Cardiac septum (tissue), 1 donor: ENCODE results near the gene SLC7A8. TPM values are rescaled to one million over a fixed set of nuclear protein-coding genes. Genes with fewer than 3 reads are reported as not detected.

Experiments used
- DNase-seq: peaks from one replicate; pipeline ENCODE4 v3.0.0-alpha.2; 2020; ENCODE audit warnings: low spot score
- intact Hi-C: fragments of 100-400 bp; cut with DNase I; formaldehyde crosslinking; loops from one replicate; pipeline ENCODE4 v1.14.0; 2022
- total RNA-seq: library from RNA; stranded (reverse); fragmentation: NEBNext Ultra II Directional; extraction: Animal tissue kit (Norgen Biotek cat#: 25700); gene quantifications from one replicate; pipeline ENCODE4 v1.2.1, GENCODE V29; 2021
- donor health status: DM: no; HTN: no; CAD: no.

SLC7A8 gene
- total RNA-seq, 1 donor from 2014 or later: 4.4 TPM

DNA sequence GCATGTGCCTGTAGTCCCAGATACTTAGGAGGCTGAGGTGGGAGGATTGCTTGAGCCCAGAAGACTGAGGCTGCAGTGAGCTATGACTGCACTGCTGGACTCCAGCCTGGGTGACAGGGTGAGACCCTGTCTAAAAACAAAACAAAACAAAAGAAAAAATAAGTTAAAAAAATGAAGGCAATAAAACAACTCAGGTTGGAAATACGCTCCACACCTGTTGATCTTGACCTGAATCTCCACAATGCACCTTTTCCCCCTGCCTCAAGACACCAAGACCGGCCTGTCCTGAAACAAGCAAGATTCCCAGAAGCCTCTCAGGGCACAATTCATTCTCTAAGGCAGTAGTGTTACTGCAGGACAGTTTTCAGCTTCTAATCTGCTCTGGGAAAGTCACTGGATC is 43.6 kb downstream of the SLC7A8 start:
- no peak for DNase-seq
- intact Hi-C loops: no loop called here

DNA sequence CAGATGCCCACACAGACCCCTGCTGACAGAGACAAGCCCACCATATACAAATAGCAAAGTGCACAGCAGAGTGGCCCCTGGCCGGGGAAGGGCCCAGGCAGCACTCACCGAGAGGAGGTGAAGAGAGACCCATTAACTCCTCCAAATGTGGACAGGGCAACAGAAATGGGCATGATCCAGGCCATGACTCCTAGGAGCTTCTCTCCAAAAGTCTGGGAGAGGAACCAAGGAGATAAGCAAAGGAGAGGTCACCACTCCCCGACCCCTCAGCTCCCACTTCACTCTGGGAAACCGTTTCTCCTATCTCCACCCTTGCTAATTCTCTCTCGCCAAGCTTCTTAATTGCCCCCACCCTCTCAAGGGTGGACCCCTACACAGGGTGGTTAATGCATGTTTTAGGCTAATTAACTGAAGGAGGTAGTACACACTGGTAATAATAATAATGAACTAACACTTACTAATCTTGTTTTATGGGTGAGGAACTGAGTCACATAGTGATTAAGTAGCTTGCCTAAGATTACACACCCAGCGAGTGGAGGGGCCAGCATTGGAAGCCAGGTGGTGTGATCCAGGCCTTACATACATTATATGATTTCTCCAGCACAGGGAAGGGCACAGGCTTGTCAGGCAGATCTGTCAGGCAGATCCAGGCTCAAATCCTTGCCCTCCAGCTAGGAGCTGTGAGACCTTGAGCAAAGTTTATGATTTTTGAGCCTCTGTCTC is 45.5 kb downstream of the SLC7A8 start:
- no peak for DNase-seq

DNA sequence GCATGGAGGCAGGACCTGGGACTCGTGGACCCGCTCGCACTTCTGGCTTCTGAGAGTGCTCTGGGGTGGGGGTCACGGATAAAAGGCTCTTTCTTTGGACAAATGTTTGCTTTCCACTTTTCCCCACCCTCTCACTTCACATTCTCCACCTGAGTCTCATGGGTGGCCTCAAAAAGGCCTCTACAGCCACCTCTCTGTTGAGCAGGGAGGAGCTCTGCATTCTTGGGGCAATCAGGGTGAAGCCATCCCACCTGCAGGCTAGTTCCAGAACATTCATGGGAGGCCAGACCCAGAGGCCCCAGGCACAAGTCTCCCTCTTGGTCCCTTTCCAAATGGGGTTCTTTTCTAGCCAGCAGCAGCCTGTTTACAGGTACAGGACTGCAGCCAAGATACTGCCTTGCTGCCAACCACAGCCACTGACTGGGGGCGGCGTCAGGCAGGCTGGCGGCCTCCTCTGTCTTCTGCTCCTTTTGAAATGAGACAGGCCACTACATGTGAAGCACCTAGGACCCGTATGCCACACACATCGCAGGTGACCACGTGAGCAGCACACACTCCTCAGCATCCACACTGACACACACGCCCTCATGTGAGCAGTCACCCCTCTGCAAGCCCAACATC is 46.2 kb downstream of the SLC7A8 start:
- no peak for DNase-seq

More for the DNA sequence above, 45.5 kb downstream of the SLC7A8 start:
- intact Hi-C loops: no loop called here

DNA sequence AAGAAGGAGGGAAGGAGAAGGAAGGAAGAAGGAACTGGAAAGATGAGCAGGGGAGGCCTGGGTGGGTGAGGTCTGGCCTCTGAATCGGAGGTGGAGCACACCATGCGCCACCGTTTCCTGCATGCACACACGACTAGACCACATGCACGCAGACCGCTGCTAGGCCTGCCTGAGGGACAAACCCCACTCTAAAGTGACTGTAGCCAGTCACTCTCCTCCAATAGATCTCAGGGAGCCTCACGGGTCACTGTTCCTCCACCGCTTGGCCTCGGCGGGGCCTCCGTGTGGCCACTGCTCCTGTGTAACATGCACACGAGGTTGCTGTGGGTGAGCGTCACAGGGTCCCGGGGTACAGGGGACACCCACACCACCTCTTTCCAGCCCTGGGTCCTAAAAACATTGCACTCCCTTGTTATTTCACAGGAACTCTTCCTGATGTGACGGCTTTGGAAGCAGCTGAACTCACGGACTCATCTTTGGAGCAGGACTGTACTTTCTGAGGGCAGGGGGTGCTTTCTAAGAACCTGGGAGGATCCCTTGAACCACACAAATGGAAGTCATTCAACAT is 46.8 kb downstream of the SLC7A8 start:
- intact Hi-C loops: no loop called here

More for the DNA sequence above, 46.2 kb downstream of the SLC7A8 start:
- intact Hi-C loops: no loop called here

DNA sequence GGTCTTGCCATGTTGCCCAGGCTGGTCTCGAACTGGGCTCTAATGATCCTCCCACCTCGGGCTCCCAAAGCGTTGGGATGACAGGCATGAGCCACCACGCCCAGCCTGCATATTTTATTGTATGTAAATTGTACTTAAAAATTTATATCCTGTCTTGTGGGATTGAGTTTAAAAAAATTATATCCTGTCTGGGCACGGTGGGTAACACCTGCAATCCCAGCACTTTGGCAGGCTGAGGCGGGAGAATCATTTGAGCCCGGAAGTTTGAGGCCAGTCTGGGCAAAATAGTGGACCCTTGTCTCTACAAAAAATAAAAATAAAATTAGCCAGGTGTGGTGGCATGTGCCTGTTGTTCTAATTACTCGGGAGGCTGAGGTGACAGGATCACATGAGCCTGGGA is 50.5 kb downstream of the SLC7A8 start:
- intact Hi-C loops: no loop called here
- DNase-seq: no peak

More for the DNA sequence above, 46.8 kb downstream of the SLC7A8 start:
- DNase-seq: no peak

DNA sequence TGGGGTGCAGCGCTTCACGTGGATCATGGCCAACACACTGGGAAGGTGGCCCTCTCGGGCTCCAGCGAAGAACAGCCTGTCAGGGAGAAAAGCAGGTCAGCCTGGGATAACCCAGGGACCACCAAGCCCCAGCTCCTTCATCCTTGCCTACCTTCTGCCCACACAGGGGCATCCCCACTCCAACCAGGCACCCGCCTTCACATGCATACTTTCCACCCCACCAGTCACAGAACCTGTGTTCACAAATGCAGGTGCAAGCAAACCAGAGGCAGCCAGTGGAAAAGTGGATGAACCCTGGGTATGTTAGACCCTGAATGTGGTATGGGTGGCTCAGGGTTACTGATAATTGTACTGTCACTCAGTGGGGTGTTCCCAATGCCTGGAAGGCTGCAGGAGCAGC is 52.0 kb downstream of the SLC7A8 start:
- no peak for DNase-seq
- intact Hi-C loops: no loop called here

DNA sequence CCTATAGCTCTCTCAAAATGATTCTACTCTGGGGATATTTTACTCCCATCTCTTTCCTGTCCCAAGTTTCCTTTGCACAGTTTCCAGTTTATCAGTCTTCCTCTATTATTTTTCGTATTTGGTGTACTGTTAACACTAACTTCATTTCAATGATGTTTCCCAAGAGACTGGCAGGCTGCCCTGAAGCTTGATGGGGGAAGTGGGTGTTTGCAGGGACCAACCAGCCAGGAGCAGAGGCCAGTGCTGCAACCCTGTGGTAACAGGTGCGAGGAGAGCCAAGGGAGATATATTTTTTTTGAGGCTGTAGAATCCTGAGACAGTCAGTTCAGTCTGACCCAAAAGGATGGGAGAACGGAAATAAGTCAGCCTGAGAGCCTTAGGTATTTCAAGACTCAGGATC is 52.6 kb downstream of the SLC7A8 start:
- no peak for DNase-seq
- intact Hi-C loops: no loop called here

DNA sequence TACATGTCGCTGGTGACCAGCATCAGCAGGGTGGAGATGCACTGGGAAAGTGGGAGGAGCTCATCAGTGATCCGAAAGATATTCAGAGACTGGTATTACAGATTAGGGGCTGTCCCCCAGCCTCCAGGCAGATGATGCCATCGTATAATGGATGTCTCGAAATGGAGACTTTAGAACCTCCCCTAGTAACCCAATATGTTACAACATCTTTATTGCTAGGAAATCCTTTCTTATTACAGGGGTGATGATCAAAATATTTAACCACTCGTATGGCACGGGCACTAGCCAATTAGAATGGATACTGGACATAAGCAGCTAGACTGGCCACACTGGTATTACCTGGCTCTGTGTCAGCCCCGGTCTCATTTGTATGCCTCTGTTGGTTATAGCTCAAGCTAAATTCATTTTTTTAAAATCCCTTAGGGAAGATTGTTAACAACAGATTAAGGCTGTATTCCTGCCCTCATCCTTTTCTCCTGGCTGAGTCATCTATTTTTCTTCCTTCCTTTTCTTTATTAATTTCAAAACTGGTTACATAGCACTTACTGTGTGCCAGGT is 53.6 kb downstream of the SLC7A8 start:
- intact Hi-C loops: no loop called here
- no peak for DNase-seq

DNA sequence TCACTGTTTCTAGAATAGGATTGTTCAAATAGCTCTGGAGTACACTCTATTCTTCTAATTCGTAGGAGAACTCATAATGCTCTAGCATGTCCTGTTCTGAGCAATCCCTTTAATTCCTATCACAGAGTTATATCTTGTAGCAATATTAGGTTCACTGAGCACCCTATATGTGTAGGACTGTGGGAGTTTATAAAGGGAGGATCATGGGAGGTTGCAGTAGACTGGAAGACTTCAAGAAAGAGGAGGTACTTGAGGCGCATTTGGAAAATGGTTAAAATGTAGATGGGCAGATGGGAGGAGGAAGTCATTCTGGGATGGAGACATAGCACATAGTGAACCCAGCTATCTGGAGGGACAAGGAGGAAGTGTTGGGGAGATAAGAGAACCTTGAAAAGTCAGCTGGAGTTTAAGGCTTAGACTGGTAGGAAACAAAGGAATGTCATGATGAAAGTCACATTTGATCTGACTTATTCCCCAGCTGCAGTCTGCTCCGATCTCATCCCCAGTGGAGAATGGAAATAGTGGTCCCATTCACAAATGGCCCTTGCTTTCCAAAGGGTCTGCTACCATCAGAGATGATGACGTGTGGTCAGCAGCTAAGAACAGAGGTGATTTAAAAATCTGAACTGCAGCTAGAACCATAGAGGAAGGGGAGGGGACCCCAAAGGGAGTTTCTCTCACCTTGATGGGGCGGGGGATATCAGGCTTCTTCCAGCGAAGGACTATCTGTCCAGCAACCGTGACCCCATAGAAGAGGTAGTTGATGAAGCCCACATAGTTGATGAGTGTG is 54.3 kb downstream of the SLC7A8 start:
- intact Hi-C loops: no loop called here
- DNase-seq: no peak

DNA sequence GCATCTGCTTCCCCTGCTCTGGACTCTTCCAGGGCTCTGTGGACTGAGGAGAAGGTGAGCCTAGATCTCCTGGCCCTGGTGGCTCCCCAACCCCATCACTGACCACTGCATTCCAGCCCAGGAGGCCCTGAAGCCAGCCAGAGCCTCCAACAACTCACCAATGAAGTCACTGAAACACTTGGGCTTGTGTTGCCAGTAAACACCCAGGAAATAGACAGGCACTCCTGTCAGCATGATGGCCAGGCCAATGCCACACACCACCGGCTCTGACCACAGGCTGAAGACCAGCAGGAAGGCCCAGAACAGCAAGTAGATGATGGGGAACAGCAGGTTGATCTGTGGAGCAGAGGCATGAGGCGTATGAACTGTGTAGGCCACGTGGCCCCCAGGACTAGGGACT is 55.6 kb downstream of the SLC7A8 start:
- no peak for DNase-seq
- intact Hi-C loops: no loop called here

DNA sequence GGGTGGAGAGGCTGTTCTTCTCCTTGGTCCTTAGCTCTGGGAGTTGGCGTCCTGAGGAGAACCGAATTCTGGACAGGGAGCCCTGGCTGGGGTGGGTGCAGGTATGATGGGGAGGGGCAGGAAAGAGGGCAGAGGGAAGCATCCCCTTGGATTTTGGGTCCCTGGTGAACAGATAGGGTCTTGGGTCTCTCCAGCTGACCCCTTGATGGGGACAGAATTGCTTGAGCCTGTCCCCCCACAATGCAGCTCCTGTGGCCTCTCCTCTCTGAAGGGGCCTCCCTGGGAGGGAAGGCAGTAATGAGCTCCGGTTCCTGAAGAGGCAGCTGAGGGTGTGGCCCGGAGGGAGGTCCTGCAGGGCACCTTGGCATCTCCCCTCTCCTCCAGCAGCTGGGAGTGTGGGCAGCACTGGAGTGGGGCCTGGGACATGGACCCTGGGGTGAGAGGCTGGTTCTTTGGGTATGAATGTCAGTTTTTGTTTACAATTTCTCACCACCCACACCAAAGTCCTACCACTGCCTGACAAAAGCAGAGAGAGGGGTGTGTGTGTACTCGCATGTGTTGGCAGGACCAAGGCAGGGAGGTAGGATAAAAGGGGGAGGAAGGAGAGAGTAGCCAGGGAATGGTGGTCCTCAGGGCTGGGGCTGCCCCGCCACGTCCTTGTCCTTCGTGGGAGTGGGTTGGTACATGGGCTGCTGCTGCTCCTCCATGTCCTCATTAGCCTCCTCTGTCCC is 56.7 kb downstream of the SLC7A8 start:
- intact Hi-C loops: no loop called here
- no peak for DNase-seq

DNA sequence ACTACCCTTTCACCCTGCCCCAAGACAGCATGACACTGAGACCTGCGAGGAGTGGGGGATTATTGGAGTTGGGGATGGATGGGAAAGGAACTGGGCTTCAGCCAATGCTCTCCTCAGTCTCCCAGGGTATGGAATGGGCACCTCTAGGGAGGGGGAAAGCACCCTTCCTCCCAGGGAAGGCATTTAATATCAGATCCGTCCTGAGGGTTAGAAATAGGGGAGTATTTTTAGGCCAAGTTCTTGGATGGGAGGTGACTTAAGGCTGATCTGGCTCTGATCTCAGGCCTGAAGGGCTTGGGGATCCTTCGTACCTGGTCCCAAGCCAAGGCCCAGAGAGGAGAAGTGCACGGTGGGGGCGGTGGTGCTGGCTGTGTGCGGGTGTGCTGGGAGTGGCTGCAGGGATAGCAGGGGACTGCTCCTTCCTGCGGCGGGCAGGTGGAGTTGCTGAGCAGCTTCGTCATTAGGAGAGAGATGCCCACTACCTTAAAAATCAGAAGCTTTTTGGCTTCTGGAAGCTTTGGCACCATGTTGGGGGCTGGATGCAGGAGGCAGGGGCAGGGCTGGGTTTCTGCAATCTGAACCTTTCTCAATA is 57.4 kb downstream of the SLC7A8 start:
- no peak for DNase-seq
- intact Hi-C loops: no loop called here

DNA sequence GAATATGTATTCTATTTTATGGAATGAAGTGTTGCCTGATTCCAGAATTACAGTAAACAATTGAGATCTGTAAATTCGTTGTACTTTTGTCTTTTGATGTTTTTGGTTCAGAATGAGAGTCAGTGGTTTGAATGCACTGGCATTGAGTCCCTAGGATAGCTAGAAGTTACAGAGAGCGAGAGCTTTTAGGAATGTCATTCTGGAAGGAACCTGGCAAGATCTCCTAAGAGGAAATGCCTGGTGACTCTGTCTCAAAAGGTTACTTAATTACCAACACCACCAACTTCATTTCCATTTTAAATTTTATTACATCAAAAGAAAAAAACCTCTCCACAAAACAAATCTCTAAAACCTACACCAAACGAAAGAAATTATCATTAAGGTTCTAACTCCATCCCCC is 58.4 kb downstream of the SLC7A8 start:
- intact Hi-C loops: no loop called here
- no peak for DNase-seq

DNA sequence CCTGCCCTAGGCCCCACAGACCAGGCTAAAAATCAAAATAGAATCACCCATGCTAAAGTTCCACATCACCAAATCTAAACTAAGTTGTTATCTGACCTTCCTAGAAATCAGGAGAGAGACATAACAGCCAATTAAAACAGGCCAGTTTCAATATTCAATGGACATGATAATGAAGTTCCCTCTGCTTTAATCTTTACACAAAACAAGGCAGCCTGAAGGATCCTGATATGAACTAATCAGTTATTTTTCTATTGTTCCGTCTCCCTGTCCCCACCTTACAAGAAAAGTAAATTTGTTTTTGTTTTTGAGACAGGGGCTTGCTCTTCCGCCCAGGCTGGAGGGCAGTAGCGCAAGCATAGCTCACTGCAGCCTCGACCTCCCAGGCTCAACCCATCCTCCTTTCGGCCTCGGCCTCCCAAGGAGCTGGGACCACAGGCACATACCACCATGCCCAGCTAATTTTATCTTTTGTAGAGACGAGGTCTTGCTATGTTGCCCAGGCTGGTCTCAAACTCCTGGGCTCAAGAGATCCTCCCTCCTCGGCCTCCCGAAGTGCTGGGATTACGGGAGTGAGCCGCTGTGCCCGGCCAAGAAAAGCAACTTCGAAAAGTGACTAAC is 59.0 kb downstream of the SLC7A8 start:
- no peak for DNase-seq
- intact Hi-C loops: no loop called here

DNA sequence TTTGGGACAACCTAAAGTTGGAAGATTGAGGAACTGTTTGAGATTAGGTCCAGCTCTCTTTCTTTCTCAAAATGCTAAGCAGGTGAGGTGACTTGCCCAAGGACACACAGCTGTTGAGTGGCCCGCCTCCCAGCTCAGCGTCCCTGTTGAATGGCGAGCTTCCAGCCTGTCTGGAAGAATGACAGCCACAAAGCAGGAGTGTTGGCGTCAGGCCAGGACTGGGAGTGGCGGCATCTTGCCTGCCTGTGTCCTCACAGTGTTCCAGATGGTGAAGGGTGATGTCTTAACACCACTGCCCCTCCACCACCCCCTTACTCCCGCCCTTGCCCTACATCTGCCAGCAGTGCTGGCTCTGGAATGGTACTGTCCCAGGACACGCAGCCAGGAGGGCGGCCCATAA is 60.0 kb downstream of the SLC7A8 start:
- intact Hi-C loops: no loop called here
- no peak for DNase-seq

DNA sequence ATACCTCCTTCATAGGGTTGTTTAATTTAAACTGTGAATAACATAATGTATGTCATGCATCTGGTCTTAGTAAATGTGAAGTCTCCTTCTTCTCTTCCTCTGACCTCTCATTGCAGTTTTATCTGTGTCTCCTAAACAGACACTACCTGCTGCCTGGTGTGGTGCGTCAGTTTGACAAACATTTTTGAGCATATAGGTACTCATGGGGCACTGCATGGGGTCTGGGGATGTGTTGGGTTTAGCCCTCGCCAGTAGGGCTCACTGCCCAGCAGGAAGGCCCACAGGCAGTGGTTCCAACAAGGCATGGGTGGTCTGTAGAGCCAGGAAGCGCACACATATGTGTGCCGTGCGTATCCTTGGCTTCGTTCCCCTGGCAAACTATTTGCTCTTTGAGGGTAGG is 61.4 kb downstream of the SLC7A8 start:
- intact Hi-C loops: no loop called here
- no peak for DNase-seq

DNA sequence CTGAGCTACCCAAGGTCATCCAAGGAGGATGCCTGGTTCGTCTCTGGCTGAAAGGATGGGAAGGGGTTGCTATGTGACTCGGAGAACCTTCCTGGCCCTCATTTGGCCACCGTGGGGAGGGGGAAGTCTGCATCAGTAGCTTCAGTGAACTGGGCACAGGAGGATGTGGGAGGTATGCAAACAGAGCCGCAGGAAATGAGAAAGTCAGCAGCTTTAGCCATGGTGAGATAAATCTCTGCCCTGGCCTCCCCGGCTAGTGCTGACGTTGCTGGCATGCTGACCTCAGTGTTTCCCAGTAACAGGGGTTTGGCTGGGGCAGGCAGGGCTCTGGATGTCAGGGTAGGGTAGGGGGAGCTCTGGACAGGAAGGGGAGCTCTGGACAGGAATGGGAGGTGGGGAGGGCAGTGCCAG is 62.1 kb downstream of the SLC7A8 start:
- no peak for DNase-seq
- intact Hi-C loops: no loop called here

DNA sequence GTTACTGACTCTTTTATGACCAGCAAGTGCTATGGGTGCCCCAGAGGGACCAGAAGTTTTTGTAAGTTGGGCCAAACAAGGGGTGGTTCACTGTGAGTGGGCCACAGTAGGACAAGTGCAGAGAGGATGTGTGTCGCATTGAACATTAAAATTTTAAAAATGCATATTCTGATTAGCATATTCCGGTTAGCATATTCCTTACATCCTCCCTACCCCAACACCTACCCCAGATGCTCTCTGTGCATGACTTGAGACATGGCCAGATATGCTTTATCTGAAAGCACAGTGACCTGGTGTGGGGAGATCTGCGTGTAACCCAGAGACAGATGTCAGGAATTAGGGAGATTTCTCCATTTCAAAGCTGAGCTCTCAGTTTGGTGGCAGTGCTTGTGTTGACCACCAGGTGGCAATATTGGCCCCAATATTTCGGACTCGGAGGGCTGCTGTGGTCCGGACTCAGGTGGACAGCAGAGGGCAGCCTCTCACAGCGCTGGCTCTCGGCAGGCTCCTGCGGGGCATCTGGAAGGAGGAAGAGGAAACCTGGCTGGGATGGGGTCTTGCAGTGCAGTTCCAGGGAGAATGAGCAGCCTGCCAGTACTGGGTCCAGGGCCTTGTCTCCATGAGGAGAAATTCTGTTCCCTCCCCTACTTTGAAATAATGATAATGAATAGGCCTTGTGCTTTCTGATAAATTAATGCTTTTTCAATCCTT is 62.8 kb downstream of the SLC7A8 start:
- intact Hi-C loops: loop anchor here (1.0 kb wide), 1 partner anchor 67 kb away; no protein-coding TSS in a partner anchor

More for the DNA sequence above, 62.8 kb downstream of the SLC7A8 start:
- DNase-seq: peak; percentile 96
